Kidney (tissue), 14 donors: ENCODE results near the gene ABL2. TPM values are rescaled to one million over a fixed set of nuclear protein-coding genes. Genes with fewer than 3 reads are reported as not detected.

Source experiments
- DNase-seq, 5 donors: peaks; one replicate each; pipeline ENCODE4 v3.0.0-alpha.2; 2013 to 2020
- FAIRE-seq: peaks from 2 replicates; lab custom pipeline; 2012; peaks lifted over from hg19 to GRCh38; lab: Jason Lieb, UNC
- H3K27ac ChIP-seq, 2 donors: one replicate each; pipeline ENCODE4 v1.7.0; 2013; ENCODE audit warnings: low read depth in 2 of 2, low read length in 2 of 2, inconsistent platforms in 1 of 2
- H3K27me3 ChIP-seq: one replicate; pipeline ENCODE4 v1.7.1; 2013; ENCODE audit warnings: low read length, inconsistent platforms; ENCODE audit not compliant: control insufficient read depth, insufficient read depth
- H3K36me3 ChIP-seq, 3 donors: one replicate each; pipeline versions ENCODE4 v1.7.0 to v1.7.1; 2013; ENCODE audit warnings: low read length in 3 of 3, control low read depth in 1 of 3, inconsistent platforms in 1 of 3; ENCODE audit not compliant: insufficient read depth in 3 of 3, control insufficient read depth in 2 of 3
- H3K4me1 ChIP-seq, 3 donors: one replicate each; pipeline versions ENCODE4 v1.7.0 to v1.7.1; 2013; ENCODE audit warnings: low read length in 3 of 3, inconsistent platforms in 1 of 3, low read depth in 1 of 3; ENCODE audit not compliant: control insufficient read depth in 2 of 3, insufficient read depth in 2 of 3
- H3K4me3 ChIP-seq, 3 donors: one replicate each; pipeline versions ENCODE4 v1.7.0 to v1.8.1; 2013; ENCODE audit warnings: low read length in 3 of 3, control low read depth in 1 of 3, inconsistent platforms in 1 of 3
- H3K9ac ChIP-seq, 3 donors: one replicate each; pipeline versions ENCODE4 v1.7.0 to v1.7.1; 2013; ENCODE audit warnings: low read length in 3 of 3, control low read depth in 1 of 3, inconsistent platforms in 1 of 3
- H3K9me3 ChIP-seq, 3 donors: one replicate each; pipeline versions ENCODE4 v1.7.0 to v1.7.1; 2013; ENCODE audit warnings: low read length in 3 of 3, control low read depth in 1 of 3, inconsistent platforms in 1 of 3; ENCODE audit not compliant: control insufficient read depth in 2 of 3, insufficient read depth in 1 of 3
- CTCF ChIP-seq: IDR thresholded peaks from 3 replicates; pipeline ENCODE4 v1.5.1; 2012; ENCODE audit warnings: mild to moderate bottlenecking, moderate library complexity, borderline replicate concordance; ENCODE audit not compliant: insufficient read depth; ENCODE audit errors: extremely low read depth
- intact Hi-C: fragments of 100-400 bp; cut with DNase I; formaldehyde crosslinking; loops from one replicate; pipeline ENCODE4 v1.11.1; 2022
- polyA plus RNA-seq: library from polyadenylated mRNA; stranded (reverse); fragments of 350-450 nt; fragmentation: Illumina TruSeq; extraction: RNeasy Lipid Tissue Mini Kit (QIAGEN cat#74804); gene quantifications from one replicate; pipeline ENCODE4 v1.2.3, GENCODE V29; 2014; ENCODE audit warnings: low read depth, low replicate concordance; ENCODE audit not compliant: insufficient read depth
- total RNA-seq: library from RNA; stranded (reverse); fragmentation: NEBNext Ultra II Directional; extraction: Animal tissue kit (Norgen Biotek cat#: 25700); gene quantifications from one replicate; pipeline ENCODE4 v1.2.1, GENCODE V29; 2021
- donor health status: control.
- donor health status: control.
- donor health status: control.
- donor health status: control.
- donor health status: control.
- donor health status: DM: yes; HTN: yes; CAD: no.
- donor health status: Normal renal cell carcinoma (clear cell type).

ABL2 gene
- total and polyA plus RNA-seq, 2 donors from 2014 or later: 1.6 to 29.6 TPM

- no peak for DNase-seq
- H3K9me3 ChIP-seq: no peaks in the 10 kb centered on the region
- no peaks in the 10 kb centered on the region for H3K4me1 ChIP-seq
- no peak overlapping the region for H3K27ac ChIP-seq
- H3K36me3 ChIP-seq: peaks cover 0 to 16% (median 8%) of the 10 kb centered on the region in 3 donors
- no peak overlapping the region for H3K4me3 ChIP-seq
- no peak for FAIRE-seq
- H3K27me3 ChIP-seq: no peaks in the 10 kb centered on the region
- H3K9ac ChIP-seq: no peak overlapping the region
- intact Hi-C loops: no loop called here
- TF ChIP-seq CTCF: no peak
These were observed 124.7 kb downstream of the ABL2 start for GRCh38 chr1:179104611-179105250.

GRCh38 chr1:179103999-179104398, 125.5 kb downstream of the ABL2 start:
- DNase-seq (no peak), FAIRE-seq (no peak)
- intact Hi-C loops: no loop called here
- Histone ChIP-seq H3K27ac (no peak overlapping the region), H3K36me3 (peaks cover 0 to 12% (median 6%) of the 10 kb centered on the region in 3 donors), H3K9ac (no peak overlapping the region), H3K4me3 (no peak overlapping the region), H3K4me1 (no peaks in the 10 kb centered on the region), H3K9me3 (no peaks in the 10 kb centered on the region), H3K27me3 (no peaks in the 10 kb centered on the region)
- no peak for TF ChIP-seq CTCF

- Histone ChIP-seq H3K27ac (no peak overlapping the region), H3K36me3 (peaks cover 0 to 5% (median 0%) of the 10 kb centered on the region in 3 donors), H3K27me3 (no peaks in the 10 kb centered on the region), H3K4me3 (no peak overlapping the region), H3K4me1 (no peaks in the 10 kb centered on the region), H3K9ac (no peak overlapping the region), H3K9me3 (no peaks in the 10 kb centered on the region)
- no peak for TF ChIP-seq CTCF
- intact Hi-C loops: no loop called here
- DNase-seq (no peak), FAIRE-seq (no peak)
These were observed 127.9 kb downstream of the ABL2 start for GRCh38 chr1:179101566-179101965.
